ENCODE measurements around the gene KRT6A.

The KRT6A gene

GRCh38 chr12:52442600-52443061 lies 50.4 kb downstream of the KRT6A start:
- H3K4me2 ChIP-seq (ENCODE audit: low read depth, low read length) = no peak overlapping the region
- DNase-seq = no peak
- no peak overlapping the region for H3K9ac ChIP-seq (ENCODE audit: low read length)
- no peak overlapping the region for H3K4me3 ChIP-seq (ENCODE audit: low read length)
- no peaks in the 10 kb centered on the region for H3K4me1 ChIP-seq (ENCODE audit: low read length)
- H2AFZ ChIP-seq (ENCODE audit: low read length) = no peak overlapping the region
- no peaks in the 10 kb centered on the region for H3K9me2 ChIP-seq (replicated peaks; ENCODE audit: insufficient read depth, low read length)
- no peaks in the 10 kb centered on the region for H3K79me2 ChIP-seq (ENCODE audit: low read length)
- H3K27ac ChIP-seq (ENCODE audit: low read length) = no peak overlapping the region
- H3K27me3 ChIP-seq (replicated peaks; ENCODE audit: insufficient read depth, low read length) = peaks cover 24% of the 10 kb centered on the region; the same call in 1 of the 2 replicates
- no peaks in the 10 kb centered on the region for H3K9me3 ChIP-seq (replicated peaks; ENCODE audit: insufficient read depth, low read length)
- TF ChIP-seq EZH2phosphoT487 (IDR thresholded peaks at IDR 0.05; ENCODE audit: low read length) (no peak), EZH2 (optimal IDR thresholded peaks at IDR 0.05; ENCODE audit: low read depth, low read length) (no peak)
- TF ChIP-seq, protein P1, sequence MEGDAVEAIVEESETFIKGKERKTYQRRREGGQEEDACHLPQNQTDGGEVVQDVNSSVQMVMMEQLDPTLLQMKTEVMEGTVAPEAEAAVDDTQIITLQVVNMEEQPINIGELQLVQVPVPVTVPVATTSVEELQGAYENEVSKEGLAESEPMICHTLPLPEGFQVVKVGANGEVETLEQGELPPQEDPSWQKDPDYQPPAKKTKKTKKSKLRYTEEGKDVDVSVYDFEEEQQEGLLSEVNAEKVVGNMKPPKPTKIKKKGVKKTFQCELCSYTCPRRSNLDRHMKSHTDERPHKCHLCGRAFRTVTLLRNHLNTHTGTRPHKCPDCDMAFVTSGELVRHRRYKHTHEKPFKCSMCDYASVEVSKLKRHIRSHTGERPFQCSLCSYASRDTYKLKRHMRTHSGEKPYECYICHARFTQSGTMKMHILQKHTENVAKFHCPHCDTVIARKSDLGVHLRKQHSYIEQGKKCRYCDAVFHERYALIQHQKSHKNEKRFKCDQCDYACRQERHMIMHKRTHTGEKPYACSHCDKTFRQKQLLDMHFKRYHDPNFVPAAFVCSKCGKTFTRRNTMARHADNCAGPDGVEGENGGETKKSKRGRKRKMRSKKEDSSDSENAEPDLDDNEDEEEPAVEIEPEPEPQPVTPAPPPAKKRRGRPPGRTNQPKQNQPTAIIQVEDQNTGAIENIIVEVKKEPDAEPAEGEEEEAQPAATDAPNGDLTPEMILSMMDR (IDR thresholded peaks at IDR 0.05; ENCODE audit: low read length) = no peak
- H3K36me3 ChIP-seq (replicated peaks; ENCODE audit: insufficient read depth, low read length) = no peaks in the 10 kb centered on the region
- H3F3A ChIP-seq (ENCODE audit: insufficient read depth, low read length) = no peaks in the 10 kb centered on the region
- H4K20me1 ChIP-seq (ENCODE audit: insufficient read depth, low read length) = no peaks in the 10 kb centered on the region

- Histone ChIP-seq H2AFZ (ENCODE audit: low read length) (no peak overlapping the region), H3K4me3 (ENCODE audit: low read length) (no peak overlapping the region)
These were observed 51.6 kb downstream of the KRT6A start for GRCh38 chr12:52441320-52441911.

GRCh38 chr12:52440821-52441319 lies 52.2 kb downstream of the KRT6A start:
- no peaks in the 10 kb centered on the region for H3K9me2 ChIP-seq (replicated peaks; ENCODE audit: insufficient read depth, low read length)
- no peaks in the 10 kb centered on the region for H3K79me2 ChIP-seq (ENCODE audit: low read length)
- H2AFZ ChIP-seq (ENCODE audit: low read length) = no peak overlapping the region
- no peaks in the 10 kb centered on the region for H4K20me1 ChIP-seq (ENCODE audit: insufficient read depth, low read length)
- no peak for DNase-seq
- H3K9ac ChIP-seq (ENCODE audit: low read length) = no peak overlapping the region
- TF ChIP-seq, protein P1 (IDR thresholded peaks at IDR 0.05; ENCODE audit: low read length) = no peak
- no peak for TF ChIP-seq EZH2 (optimal IDR thresholded peaks at IDR 0.05; ENCODE audit: low read depth, low read length)
- no peak for TF ChIP-seq EZH2phosphoT487 (IDR thresholded peaks at IDR 0.05; ENCODE audit: low read length)
- no peaks in the 10 kb centered on the region for H3K9me3 ChIP-seq (replicated peaks; ENCODE audit: insufficient read depth, low read length)
- no peak overlapping the region for H3K27ac ChIP-seq (ENCODE audit: low read length)
- H3K4me3 ChIP-seq (ENCODE audit: low read length) = no peak overlapping the region
- H3F3A ChIP-seq (ENCODE audit: insufficient read depth, low read length) = no peaks in the 10 kb centered on the region
- peaks cover 38% of the 10 kb centered on the region for H3K27me3 ChIP-seq (replicated peaks; ENCODE audit: insufficient read depth, low read length)
- no peaks in the 10 kb centered on the region for H3K4me1 ChIP-seq (ENCODE audit: low read length)
- H3K4me2 ChIP-seq (ENCODE audit: low read depth, low read length) = no peak overlapping the region
- H3K36me3 ChIP-seq (replicated peaks; ENCODE audit: insufficient read depth, low read length) = no peaks in the 10 kb centered on the region

More at GRCh38 chr12:52441320-52441911, 51.6 kb downstream of the KRT6A start:
- Histone ChIP-seq H3K4me2 (ENCODE audit: low read depth, low read length) (no peak overlapping the region), H3K27ac (ENCODE audit: low read length) (no peak overlapping the region), H4K20me1 (ENCODE audit: insufficient read depth, low read length) (no peaks in the 10 kb centered on the region), H3F3A (ENCODE audit: insufficient read depth, low read length) (no peaks in the 10 kb centered on the region), H3K36me3 (replicated peaks; ENCODE audit: insufficient read depth, low read length) (no peaks in the 10 kb centered on the region), H3K9me3 (replicated peaks; ENCODE audit: insufficient read depth, low read length) (no peaks in the 10 kb centered on the region), H3K9ac (ENCODE audit: low read length) (no peak overlapping the region), H3K27me3 (replicated peaks; ENCODE audit: insufficient read depth, low read length) (peaks cover 32% of the 10 kb centered on the region), H3K79me2 (ENCODE audit: low read length) (no peaks in the 10 kb centered on the region), H3K9me2 (replicated peaks; ENCODE audit: insufficient read depth, low read length) (no peaks in the 10 kb centered on the region), H3K4me1 (ENCODE audit: low read length) (no peaks in the 10 kb centered on the region)
- DNase-seq = no peak
- TF ChIP-seq, protein P1 (IDR thresholded peaks at IDR 0.05; ENCODE audit: low read length) = no peak
- TF ChIP-seq EZH2phosphoT487 (IDR thresholded peaks at IDR 0.05; ENCODE audit: low read length) (no peak), EZH2 (optimal IDR thresholded peaks at IDR 0.05; ENCODE audit: low read depth, low read length) (no peak)

Data from MM.1S (cell line).